GM12864 (cell line): ENCODE data around the gene WDR83.
A peak's percentile ranks its signal among the peaks of the same experiment; 100 is the strongest.
"Not testable (repeated sequence)": the region's sequence is repeated elsewhere in the genome, so short reads cannot be mapped to it uniquely, and the experiment has no call there.

ENCODE experiments used
- DNase-seq: peaks from one replicate; pipeline ENCODE4 v3.0.0-alpha.2; 2011; ENCODE audit warnings: low read depth
- H3K4me3 ChIP-seq: 2 replicates; pipeline ENCODE4 v1.5.1; 2011; ENCODE audit warnings: mild to moderate bottlenecking, low read depth, low read length, control low read depth
- CTCF ChIP-seq: IDR thresholded peaks from 2 replicates; pipeline ENCODE4 v1.5.1; 2011; ENCODE audit warnings: low read depth, mild to moderate bottlenecking, moderate library complexity, low read length, control low read depth, inconsistent platforms; ENCODE audit errors: missing control alignments

The WDR83 gene

GRCh38 chr19:12695096-12695495 is 28.5 kb downstream of the WDR83 start:
- DNase-seq: no peak
- TF ChIP-seq CTCF: no peak
- no peak overlapping the region for H3K4me3 ChIP-seq

GRCh38 chr19:12695514-12695913 is 28.9 kb downstream of the WDR83 start:
- DNase-seq: no peak
- peak overlapping the region; percentile 95 for H3K4me3 ChIP-seq
- no peak for TF ChIP-seq CTCF

- no peak for DNase-seq
- peak overlapping the region; percentile 95 for H3K4me3 ChIP-seq
- no peak for TF ChIP-seq CTCF
Observed at GRCh38 chr19:12695997-12696365, 29.4 kb downstream of the WDR83 start.

- peak within 1 kb of the TSS; percentile 95 for H3K4me3 ChIP-seq
- DNase-seq: peak; percentile 95
- TF ChIP-seq CTCF: peak; percentile 2
Observed at GRCh38 chr19:12696366-12697335, 30.0 kb downstream of the WDR83 start, which contains the start of gene FBXW9. TSS of gene FBXW9 (minus strand) at chr19:12696631. CDS start at chr19:12696581, 50 bp downstream.

GRCh38 chr19:12697425-12697824 is 30.8 kb downstream of the WDR83 start:
- H3K4me3 ChIP-seq: peak overlapping the region; percentile 95; the same call in 1 of the 2 replicates
- DNase-seq: not testable (repeated sequence)

GRCh38 chr19:12698138-12698537 is 31.5 kb downstream of the WDR83 start:
- no peak for TF ChIP-seq CTCF
- H3K4me3 ChIP-seq: no peak overlapping the region
- DNase-seq: no peak

- no peak overlapping the region for H3K4me3 ChIP-seq
- DNase-seq: no peak
- no peak for TF ChIP-seq CTCF
Observed at GRCh38 chr19:12701596-12702282, 35.1 kb downstream of the WDR83 start.
